Neural progenitor cell (in vitro differentiated cells): ENCODE data around the gene EPHA2. TPM values are rescaled to one million over a fixed set of nuclear protein-coding genes. Genes with fewer than 3 reads are reported as not detected.

ENCODE experiments used
- DNase-seq: peaks from one replicate; pipeline ENCODE4 v3.0.0-alpha.2; 2016; ENCODE audit warnings: low spot score
- H2AFZ ChIP-seq: fragments of 200-600 bp; sonication (generic); replicated peaks from 2 replicates; pipeline ENCODE4 v1.6.1; 2016; ENCODE audit warnings: antibody characterized with exemption
- H3F3A ChIP-seq: fragments of 200-600 bp; sonication (generic); 2 replicates; pipeline ENCODE4 v1.6.1; 2016; ENCODE audit warnings: antibody characterized with exemption, low read depth
- H3K27ac ChIP-seq: fragments of 200-600 bp; sonication (generic); 2 replicates; pipeline ENCODE4 v1.5.1; 2016; ENCODE audit warnings: mild to moderate bottlenecking
- H3K27me3 ChIP-seq: fragments of 200-600 bp; sonication (generic); 2 replicates; pipeline ENCODE4 v1.6.1; 2016; ENCODE audit warnings: mild to moderate bottlenecking, moderate library complexity
- H3K36me3 ChIP-seq: fragments of 200-600 bp; sonication (generic); 2 replicates; pipeline ENCODE4 v1.5.1; 2016
- H3K4me1 ChIP-seq: fragments of 200-600 bp; sonication (generic); 2 replicates; pipeline ENCODE4 v1.6.1; 2016; ENCODE audit warnings: mixed run types
- H3K4me2 ChIP-seq: fragments of 200-600 bp; sonication (generic); 2 replicates; pipeline ENCODE4 v1.6.1; 2016
- H3K4me3 ChIP-seq: fragments of 200-600 bp; sonication (generic); 2 replicates; pipeline ENCODE4 v1.5.1; 2016
- H3K79me2 ChIP-seq: fragments of 200-600 bp; sonication (generic); 2 replicates; pipeline ENCODE4 v1.6.1; 2016; ENCODE audit warnings: low read depth
- H3K9ac ChIP-seq: fragments of 200-600 bp; sonication (generic); 2 replicates; pipeline ENCODE4 v1.6.1; 2016
- H3K9me3 ChIP-seq: fragments of 200-600 bp; sonication (generic); 2 replicates; pipeline ENCODE4 v1.5.1; 2016; ENCODE audit warnings: low read depth
- H4K20me1 ChIP-seq: fragments of 200-600 bp; sonication (generic); 2 replicates; pipeline ENCODE4 v1.6.1; 2016; ENCODE audit warnings: low read depth
- H3K27ac Mint-ChIP-seq: 3 replicates; pipeline ENCODE4 v1.8.0; 2021; ENCODE audit warnings: mixed read lengths
- H3K27me3 Mint-ChIP-seq: 2 replicates; pipeline ENCODE4 v1.8.0; 2022; ENCODE audit warnings: low read depth, mild to moderate bottlenecking, inconsistent platforms, moderate library complexity, mixed read lengths; ENCODE audit not compliant: insufficient read depth
- H3K36me3 Mint-ChIP-seq: 3 replicates; pipeline ENCODE4 v1.8.0; 2021; ENCODE audit warnings: mixed read lengths
- H3K4me1 Mint-ChIP-seq: 3 replicates; pipeline ENCODE4 v1.8.0; 2021; ENCODE audit warnings: mixed read lengths
- H3K4me3 Mint-ChIP-seq: 3 replicates; pipeline ENCODE4 v1.8.0; 2021; ENCODE audit warnings: mild to moderate bottlenecking, moderate library complexity, mixed read lengths
- H3K9me3 Mint-ChIP-seq: 3 replicates; pipeline ENCODE4 v1.8.0; 2020; ENCODE audit warnings: mixed read lengths
- CTCF ChIP-seq: fragments of 200-600 bp; sonication (generic); IDR thresholded peaks from 2 replicates; pipeline ENCODE4 v1.5.1; 2017; ENCODE audit warnings: antibody characterized with exemption, mild to moderate bottlenecking
- EZH2 ChIP-seq: fragments of 200-600 bp; sonication (generic); IDR thresholded peaks from 2 replicates; pipeline ENCODE4 v1.6.1; 2017; ENCODE audit warnings: antibody characterized with exemption, mild to moderate bottlenecking, moderate library complexity
- EZH2phosphoT487 ChIP-seq: fragments of 200-600 bp; sonication (generic); IDR thresholded peaks from 2 replicates; pipeline ENCODE4 v1.6.1; 2017; ENCODE audit warnings: antibody characterized with exemption
- total RNA-seq: library from RNA; depleted of rRNA; stranded (reverse); fragments of >200 nt; gene quantifications from 2 replicates; pipeline ENCODE4 v1.2.3, GENCODE V29; 2015; ENCODE audit warnings: low replicate concordance

EPHA2 gene
- total RNA-seq, 1 donor from 2014 or later, result 14.9 TPM

- Histone ChIP-seq H3K79me2 (no peaks in the 10 kb centered on the region), H3K36me3 (no peaks in the 10 kb centered on the region), H3K9ac (no peak overlapping the region), H3K4me2 (no peak overlapping the region), H3K27ac (no peak overlapping the region), H3K9me3 (no peaks in the 10 kb centered on the region), H3K4me3 (no peak overlapping the region), H2AFZ (no peak overlapping the region), H3F3A (peaks cover 11% of the 10 kb centered on the region), H4K20me1 (no peaks in the 10 kb centered on the region), H3K4me1 (peaks cover 17% of the 10 kb centered on the region), H3K27me3 (no peaks in the 10 kb centered on the region)
- DNase-seq, result no peak
- TF ChIP-seq EZH2phosphoT487, result no peak
- Mint-ChIP-seq H3K4me1 (peaks cover 36% of the 10 kb centered on the region), H3K27ac (no peak overlapping the region), H3K9me3 (no peaks in the 10 kb centered on the region), H3K4me3 (no peak overlapping the region), H3K27me3 (peaks cover 20% of the 10 kb centered on the region), H3K36me3 (no peaks in the 10 kb centered on the region)
Observed at GRCh38 chr1:16091296-16091695, 64.6 kb downstream of the EPHA2 start.

- DNase-seq, result no peak
- H3K4me3 ChIP-seq, result no peak overlapping the region
- H3K27me3 Mint-ChIP-seq, result peaks cover 16% of the 10 kb centered on the region
- H3K4me1 ChIP-seq, result peaks cover 17% of the 10 kb centered on the region
- H3K27me3 ChIP-seq, result no peaks in the 10 kb centered on the region
- H3K36me3 Mint-ChIP-seq, result no peaks in the 10 kb centered on the region
- H3K4me3 Mint-ChIP-seq, result no peak overlapping the region
- H3K27ac ChIP-seq, result no peak overlapping the region
- H3K79me2 ChIP-seq, result no peaks in the 10 kb centered on the region
- no peak overlapping the region for H3K4me2 ChIP-seq
- H2AFZ ChIP-seq, result no peak overlapping the region
- H3K4me1 Mint-ChIP-seq, result peaks cover 31% of the 10 kb centered on the region
- H3K9me3 Mint-ChIP-seq, result no peaks in the 10 kb centered on the region
- TF ChIP-seq CTCF, result no peak
- no peak for TF ChIP-seq EZH2phosphoT487
- no peak for TF ChIP-seq EZH2
- no peak overlapping the region for H3K27ac Mint-ChIP-seq
- no peaks in the 10 kb centered on the region for H3K9me3 ChIP-seq
- peaks cover 11% of the 10 kb centered on the region for H3F3A ChIP-seq
- H3K36me3 ChIP-seq, result no peaks in the 10 kb centered on the region
- no peak overlapping the region for H3K9ac ChIP-seq
- no peaks in the 10 kb centered on the region for H4K20me1 ChIP-seq
Observed at GRCh38 chr1:16090076-16090826, 65.6 kb downstream of the EPHA2 start.

GRCh38 chr1:16088996-16089395, 66.9 kb downstream of the EPHA2 start:
- H3K9me3 ChIP-seq, result no peaks in the 10 kb centered on the region
- H3K4me1 ChIP-seq, result peaks cover 15% of the 10 kb centered on the region
- H3K4me3 ChIP-seq, result no peak overlapping the region
- H4K20me1 ChIP-seq, result no peaks in the 10 kb centered on the region
- H3K9me3 Mint-ChIP-seq, result no peaks in the 10 kb centered on the region
- peaks cover 13% of the 10 kb centered on the region for H3K27me3 Mint-ChIP-seq
- no peak overlapping the region for H3K4me2 ChIP-seq
- H2AFZ ChIP-seq, result no peak overlapping the region
- no peak for TF ChIP-seq CTCF
- H3K27me3 ChIP-seq, result no peaks in the 10 kb centered on the region
- H3K4me3 Mint-ChIP-seq, result no peak overlapping the region
- peaks cover 28% of the 10 kb centered on the region for H3K4me1 Mint-ChIP-seq
- H3F3A ChIP-seq, result peaks cover 9% of the 10 kb centered on the region
- H3K36me3 Mint-ChIP-seq, result no peaks in the 10 kb centered on the region
- H3K79me2 ChIP-seq, result no peaks in the 10 kb centered on the region
- no peak overlapping the region for H3K27ac ChIP-seq
- DNase-seq, result no peak
- H3K27ac Mint-ChIP-seq, result peak overlapping the region; percentile 28
- no peak overlapping the region for H3K9ac ChIP-seq
- H3K36me3 ChIP-seq, result no peaks in the 10 kb centered on the region

GRCh38 chr1:16088351-16088911, 67.4 kb downstream of the EPHA2 start:
- Histone ChIP-seq H4K20me1 (no peaks in the 10 kb centered on the region), H2AFZ (no peak overlapping the region), H3K9ac (no peak overlapping the region), H3K27ac (no peak overlapping the region), H3K9me3 (no peaks in the 10 kb centered on the region), H3K4me2 (no peak overlapping the region), H3F3A (peaks cover 3% of the 10 kb centered on the region), H3K4me3 (no peak overlapping the region), H3K79me2 (no peaks in the 10 kb centered on the region), H3K4me1 (peaks cover 10% of the 10 kb centered on the region), H3K36me3 (no peaks in the 10 kb centered on the region), H3K27me3 (no peaks in the 10 kb centered on the region)
- H3K36me3 Mint-ChIP-seq, result no peaks in the 10 kb centered on the region
- no peak for TF ChIP-seq CTCF
- no peak for TF ChIP-seq EZH2
- TF ChIP-seq EZH2phosphoT487, result no peak
- H3K9me3 Mint-ChIP-seq, result no peaks in the 10 kb centered on the region
- peaks cover 9% of the 10 kb centered on the region for H3K27me3 Mint-ChIP-seq
- H3K27ac Mint-ChIP-seq, result peak overlapping the region; percentile 60
- peaks cover 22% of the 10 kb centered on the region for H3K4me1 Mint-ChIP-seq
- H3K4me3 Mint-ChIP-seq, result no peak overlapping the region
- no peak for DNase-seq
